ENCODE data around the gene LPCAT2. TPM values are rescaled to one million over a fixed set of nuclear protein-coding genes. Genes with fewer than 3 reads are reported as not detected.

The LPCAT2 gene
- total RNA-seq, 1 donor: 23.5 TPM

DNA sequence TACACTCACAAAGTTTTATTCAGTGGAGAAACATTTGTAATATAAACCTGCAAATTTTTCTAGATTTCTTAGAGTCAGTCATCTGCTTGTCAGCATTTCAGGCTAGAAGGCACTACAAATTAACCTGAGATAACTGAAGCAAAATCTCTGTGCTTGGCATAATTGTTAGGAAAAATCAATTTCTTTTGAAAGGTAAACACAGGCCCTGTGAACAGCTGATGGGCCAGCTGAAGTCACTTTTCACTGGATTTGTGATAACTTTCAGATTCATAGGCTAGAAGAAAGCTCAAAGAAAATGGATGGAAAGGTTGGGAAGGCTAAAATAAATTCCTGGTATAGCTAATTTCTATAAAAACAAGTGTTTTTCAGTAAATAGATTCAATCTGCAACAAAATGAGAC lies 112.9 kb downstream of the LPCAT2 start:
- no peaks in the 10 kb centered on the region for H3K27me3 ChIP-seq (ENCODE audit: insufficient read depth, low read length)
- no peaks in the 10 kb centered on the region for H3K79me2 ChIP-seq (ENCODE audit: insufficient read depth, low read length)
- H3K36me3 ChIP-seq (ENCODE audit: insufficient read depth, low read length): no peaks in the 10 kb centered on the region
- no peak overlapping the region for H3K4me3 ChIP-seq (ENCODE audit: insufficient read depth, low read length)
- no peaks in the 10 kb centered on the region for H3K9me3 ChIP-seq (ENCODE audit: low read depth, low read length)
- no peak overlapping the region for H3K4me2 ChIP-seq (ENCODE audit: insufficient read depth, low read length)
- H2AFZ ChIP-seq (ENCODE audit: low read length): no peak overlapping the region
- no peak overlapping the region for H3K27ac ChIP-seq (ENCODE audit: low read depth, low read length)
- H4K20me1 ChIP-seq (ENCODE audit: insufficient read depth, low read length): no peaks in the 10 kb centered on the region
- DNase-seq (ENCODE audit: insufficient read length, low spot score, missing footprints): no peak
- no peaks in the 10 kb centered on the region for H3K4me1 ChIP-seq (ENCODE audit: insufficient read depth, low read length)
- TF ChIP-seq, protein P1, sequence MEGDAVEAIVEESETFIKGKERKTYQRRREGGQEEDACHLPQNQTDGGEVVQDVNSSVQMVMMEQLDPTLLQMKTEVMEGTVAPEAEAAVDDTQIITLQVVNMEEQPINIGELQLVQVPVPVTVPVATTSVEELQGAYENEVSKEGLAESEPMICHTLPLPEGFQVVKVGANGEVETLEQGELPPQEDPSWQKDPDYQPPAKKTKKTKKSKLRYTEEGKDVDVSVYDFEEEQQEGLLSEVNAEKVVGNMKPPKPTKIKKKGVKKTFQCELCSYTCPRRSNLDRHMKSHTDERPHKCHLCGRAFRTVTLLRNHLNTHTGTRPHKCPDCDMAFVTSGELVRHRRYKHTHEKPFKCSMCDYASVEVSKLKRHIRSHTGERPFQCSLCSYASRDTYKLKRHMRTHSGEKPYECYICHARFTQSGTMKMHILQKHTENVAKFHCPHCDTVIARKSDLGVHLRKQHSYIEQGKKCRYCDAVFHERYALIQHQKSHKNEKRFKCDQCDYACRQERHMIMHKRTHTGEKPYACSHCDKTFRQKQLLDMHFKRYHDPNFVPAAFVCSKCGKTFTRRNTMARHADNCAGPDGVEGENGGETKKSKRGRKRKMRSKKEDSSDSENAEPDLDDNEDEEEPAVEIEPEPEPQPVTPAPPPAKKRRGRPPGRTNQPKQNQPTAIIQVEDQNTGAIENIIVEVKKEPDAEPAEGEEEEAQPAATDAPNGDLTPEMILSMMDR (IDR thresholded peaks at IDR 0.05; ENCODE audit: extremely low read depth, low read depth, low read length): no peak

DNA sequence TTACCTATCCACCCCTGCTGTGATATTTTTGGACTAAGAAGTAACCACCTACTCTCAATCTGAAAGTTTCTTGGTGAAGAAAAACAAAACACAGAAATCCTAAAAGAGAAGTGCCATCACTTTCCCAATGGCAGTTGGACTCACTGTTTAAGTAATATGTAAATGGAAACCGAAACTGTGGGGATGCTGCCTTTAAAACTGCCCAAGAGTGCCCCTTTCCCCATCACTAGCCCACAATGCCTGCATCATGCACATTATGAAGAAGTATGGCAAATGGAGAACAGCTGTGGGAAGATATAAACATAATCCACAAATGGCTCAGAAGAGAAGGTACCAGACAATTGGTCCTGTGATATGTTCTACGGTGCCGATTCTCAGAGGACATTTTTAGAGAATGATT lies 113.4 kb downstream of the LPCAT2 start:
- Histone ChIP-seq H3K9me3 (ENCODE audit: low read depth, low read length) (no peaks in the 10 kb centered on the region), H2AFZ (ENCODE audit: low read length) (no peak overlapping the region), H3K79me2 (ENCODE audit: insufficient read depth, low read length) (no peaks in the 10 kb centered on the region), H3K36me3 (ENCODE audit: insufficient read depth, low read length) (no peaks in the 10 kb centered on the region), H3K4me3 (ENCODE audit: insufficient read depth, low read length) (no peak overlapping the region), H3K27ac (ENCODE audit: low read depth, low read length) (no peak overlapping the region), H3K4me2 (ENCODE audit: insufficient read depth, low read length) (no peak overlapping the region), H4K20me1 (ENCODE audit: insufficient read depth, low read length) (no peaks in the 10 kb centered on the region), H3K4me1 (ENCODE audit: insufficient read depth, low read length) (no peaks in the 10 kb centered on the region), H3K27me3 (ENCODE audit: insufficient read depth, low read length) (no peaks in the 10 kb centered on the region)
- no peak for DNase-seq (ENCODE audit: insufficient read length, low spot score, missing footprints)
- TF ChIP-seq, protein P1 (IDR thresholded peaks at IDR 0.05; ENCODE audit: extremely low read depth, low read depth, low read length): no peak

DNA sequence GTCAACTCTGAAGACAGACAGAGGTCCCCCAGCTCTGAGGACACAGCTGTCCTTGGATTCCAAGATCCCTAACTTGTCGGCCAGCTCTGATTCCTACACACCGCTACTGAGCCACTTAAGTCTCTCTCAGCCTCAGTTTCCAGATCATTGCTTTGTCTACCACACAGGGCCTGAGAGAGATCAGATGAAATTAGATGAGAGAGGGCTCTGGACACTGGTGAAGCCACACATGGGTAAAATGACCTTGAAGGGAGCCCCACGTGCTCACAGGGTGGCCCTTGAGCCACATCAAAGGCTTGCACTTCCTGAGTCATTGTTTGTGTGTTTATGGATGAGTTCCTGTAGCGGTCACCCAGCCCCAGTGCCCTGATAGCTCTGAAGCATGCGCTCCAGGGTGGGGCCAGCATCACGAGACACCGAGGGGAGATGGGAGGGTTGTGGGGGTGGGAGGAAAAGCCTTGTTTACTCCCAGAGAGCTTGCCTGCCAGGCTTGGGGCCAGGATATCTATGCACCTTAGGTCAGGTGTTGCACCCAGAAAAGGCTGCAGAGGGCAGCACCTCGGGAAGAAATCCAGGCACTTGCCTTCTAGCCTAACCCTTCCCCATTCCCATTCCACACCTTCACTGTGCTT lies 114.2 kb downstream of the LPCAT2 start:
- DNase-seq (ENCODE audit: insufficient read length, low spot score, missing footprints): peak; percentile 43
- Histone ChIP-seq H3K36me3 (ENCODE audit: insufficient read depth, low read length) (no peaks in the 10 kb centered on the region), H3K4me3 (ENCODE audit: insufficient read depth, low read length) (no peak overlapping the region), H3K9me3 (ENCODE audit: low read depth, low read length) (no peaks in the 10 kb centered on the region), H3K27me3 (ENCODE audit: insufficient read depth, low read length) (no peaks in the 10 kb centered on the region), H3K4me1 (ENCODE audit: insufficient read depth, low read length) (no peaks in the 10 kb centered on the region), H3K4me2 (ENCODE audit: insufficient read depth, low read length) (no peak overlapping the region), H2AFZ (ENCODE audit: low read length) (no peak overlapping the region), H3K79me2 (ENCODE audit: insufficient read depth, low read length) (no peaks in the 10 kb centered on the region), H3K27ac (ENCODE audit: low read depth, low read length) (no peak overlapping the region), H4K20me1 (ENCODE audit: insufficient read depth, low read length) (no peaks in the 10 kb centered on the region)
- TF ChIP-seq, protein P1 (IDR thresholded peaks at IDR 0.05; ENCODE audit: extremely low read depth, low read depth, low read length): no peak

DNA sequence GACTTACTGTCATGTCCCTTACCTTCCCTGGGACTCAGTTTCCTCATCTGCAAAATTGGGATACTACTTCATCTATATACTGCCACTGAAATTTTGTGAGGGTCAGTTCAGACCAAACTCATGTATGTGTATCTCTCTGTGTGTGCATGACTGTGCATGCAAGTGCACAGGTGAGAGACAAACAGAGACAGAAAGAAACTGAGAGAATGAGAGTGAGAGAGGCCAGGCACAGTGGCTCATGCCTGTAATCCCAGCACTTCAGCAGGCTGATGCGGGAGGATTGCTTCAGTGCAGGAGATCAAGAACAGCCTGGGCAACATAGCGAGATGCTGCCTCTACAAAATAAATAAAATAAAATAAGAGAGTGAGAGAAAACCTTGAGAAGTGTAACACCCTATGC lies 114.8 kb downstream of the LPCAT2 start:
- DNase-seq (ENCODE audit: insufficient read length, low spot score, missing footprints): no peak
- Histone ChIP-seq H3K4me1 (ENCODE audit: insufficient read depth, low read length) (no peaks in the 10 kb centered on the region), H2AFZ (ENCODE audit: low read length) (no peak overlapping the region), H4K20me1 (ENCODE audit: insufficient read depth, low read length) (no peaks in the 10 kb centered on the region), H3K4me2 (ENCODE audit: insufficient read depth, low read length) (no peak overlapping the region), H3K36me3 (ENCODE audit: insufficient read depth, low read length) (no peaks in the 10 kb centered on the region), H3K79me2 (ENCODE audit: insufficient read depth, low read length) (no peaks in the 10 kb centered on the region), H3K27ac (ENCODE audit: low read depth, low read length) (no peak overlapping the region), H3K4me3 (ENCODE audit: insufficient read depth, low read length) (no peak overlapping the region), H3K9me3 (ENCODE audit: low read depth, low read length) (no peaks in the 10 kb centered on the region), H3K27me3 (ENCODE audit: insufficient read depth, low read length) (no peaks in the 10 kb centered on the region)
- TF ChIP-seq, protein P1 (IDR thresholded peaks at IDR 0.05; ENCODE audit: extremely low read depth, low read depth, low read length): no peak
